ENCODE measurements around the gene ARMC8. TPM values are rescaled to one million over a fixed set of nuclear protein-coding genes. Genes with fewer than 3 reads are reported as not detected.

The ARMC8 gene
- polyA plus RNA-seq, 4 donors: 40.7 to 61.0 (median 47.7) TPM

DNA sequence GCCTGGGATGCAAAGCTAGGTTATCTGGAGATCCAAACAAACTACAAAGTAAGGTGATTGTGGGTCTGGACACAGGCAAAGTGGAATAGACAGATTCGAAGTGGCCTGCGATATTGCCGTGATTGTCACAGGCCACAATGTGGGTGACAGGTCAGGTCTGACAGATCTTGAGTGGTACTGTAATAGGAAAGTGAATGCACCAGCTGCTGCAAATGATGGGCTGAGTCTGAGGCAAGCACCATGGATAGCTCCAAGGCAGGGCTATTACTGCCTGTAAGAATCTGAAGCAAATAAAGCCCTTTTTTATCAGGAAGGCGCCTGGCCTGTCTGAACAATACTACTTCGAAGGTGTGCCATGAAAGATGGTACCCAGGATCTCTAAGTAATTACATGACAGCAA is 10.0 kb downstream of the ARMC8 start:
- no peak for DNase-seq (ENCODE audit: low read depth in 4 of 4, low spot score in 3 of 4)

DNA sequence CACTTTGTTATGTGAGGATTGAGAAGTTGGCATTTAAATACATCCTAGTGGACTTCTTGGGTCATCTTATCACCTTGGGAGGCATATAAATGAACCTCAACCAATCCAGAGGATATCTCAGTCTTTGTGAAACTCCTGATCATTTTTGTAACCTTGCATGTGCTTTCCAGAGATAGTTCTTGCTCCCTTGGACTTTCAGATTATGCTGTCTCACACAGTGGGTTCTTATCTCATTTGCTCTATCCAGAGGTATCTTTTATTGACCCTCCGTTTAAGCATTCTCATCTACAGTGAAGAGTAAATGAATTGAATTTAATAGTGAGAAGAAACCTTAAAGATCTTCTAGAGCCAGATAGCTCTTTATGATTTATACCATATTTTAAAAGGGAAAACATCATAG is 10.4 kb downstream of the ARMC8 start:
- DNase-seq (ENCODE audit: low read depth in 4 of 4, low spot score in 3 of 4): no peak

- no peak for DNase-seq (ENCODE audit: low read depth in 4 of 4, low spot score in 3 of 4)
Observed at GRCh38 chr3:138199851-138200250, 12.8 kb downstream of the ARMC8 start.

DNA sequence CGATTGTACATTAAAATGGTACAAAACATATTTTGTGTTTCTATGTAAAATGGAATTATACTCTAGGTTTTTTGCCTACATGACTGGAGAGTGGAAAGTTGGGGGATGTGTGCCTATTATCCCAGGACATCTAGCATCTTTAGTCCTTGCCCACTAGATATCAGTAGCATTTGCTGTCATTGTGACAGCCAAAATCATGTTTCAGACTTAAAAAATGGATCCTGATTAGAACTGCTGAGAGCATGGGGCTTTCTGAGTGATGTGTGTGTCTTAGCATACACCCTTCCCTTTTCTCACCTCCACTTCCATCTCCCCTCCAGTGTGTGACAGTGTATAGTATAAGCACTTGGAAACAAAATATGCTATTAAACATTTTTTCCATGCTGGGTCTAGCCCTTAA is 13.3 kb downstream of the ARMC8 start:
- no peak for DNase-seq (ENCODE audit: low read depth in 4 of 4, low spot score in 3 of 4)

DNA sequence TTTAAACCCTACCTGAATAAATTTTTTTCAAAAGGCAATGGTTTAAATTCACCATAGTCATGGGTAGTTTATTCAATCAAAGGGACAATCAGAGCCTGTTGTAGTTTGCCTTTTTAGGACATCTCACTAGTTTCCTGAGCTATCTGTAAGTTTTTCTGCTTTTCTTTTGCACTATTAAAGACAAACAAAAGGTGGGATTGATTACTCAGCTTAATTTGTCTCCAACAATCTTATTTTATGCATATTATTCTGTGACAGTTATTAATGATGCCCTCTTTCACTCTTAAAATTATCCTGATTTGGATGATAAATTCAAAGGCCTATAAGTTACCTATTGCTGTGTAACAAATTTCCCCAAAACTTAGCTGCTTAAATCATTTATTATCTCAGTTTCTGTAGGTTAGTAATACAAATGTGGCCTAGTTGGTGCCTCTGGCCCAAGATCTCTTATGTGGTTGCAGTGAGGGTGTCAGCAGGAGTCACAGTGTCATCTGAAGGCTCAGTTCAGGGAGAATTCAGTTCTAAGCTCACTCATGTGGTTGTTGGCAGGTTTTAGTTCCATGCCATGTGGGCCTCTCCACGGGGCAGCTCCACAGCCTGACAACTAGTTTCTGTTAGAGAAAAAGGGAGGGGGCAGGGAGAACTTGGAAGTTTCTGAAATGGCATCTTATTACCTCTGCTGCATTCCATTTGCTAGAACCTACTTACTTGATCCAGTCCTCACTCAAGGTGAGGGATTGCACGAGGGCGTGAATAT is 16.0 kb downstream of the ARMC8 start:
- no peak for DNase-seq (ENCODE audit: low read depth in 4 of 4, low spot score in 3 of 4)

GRCh38 chr3:138203938-138204337 is 16.8 kb downstream of the ARMC8 start:
- no peak for DNase-seq (ENCODE audit: low read depth in 4 of 4, low spot score in 3 of 4)

DNA sequence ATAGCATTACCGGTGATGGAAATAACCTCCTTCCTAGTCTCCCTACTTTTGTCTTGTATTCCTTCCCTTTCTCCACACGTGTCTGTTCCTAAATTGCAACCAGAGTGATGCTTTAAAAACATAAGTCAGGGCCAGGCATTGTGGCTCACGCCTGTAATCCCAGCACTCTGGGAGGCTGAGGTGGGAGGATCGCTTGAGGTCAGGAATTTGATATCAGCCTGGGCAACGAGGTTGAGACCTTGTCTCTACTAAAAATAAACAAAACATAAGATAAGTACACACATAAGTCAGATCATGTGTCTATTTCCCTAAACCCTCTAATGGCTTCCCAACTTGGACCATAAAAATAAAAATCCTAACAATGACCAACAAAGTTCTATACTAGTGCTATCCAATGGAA is 18.4 kb downstream of the ARMC8 start:
- DNase-seq (ENCODE audit: low read depth in 4 of 4, low spot score in 3 of 4): no peak

GRCh38 chr3:138206196-138206595 is 19.1 kb downstream of the ARMC8 start:
- DNase-seq (ENCODE audit: low read depth in 4 of 4, low spot score in 3 of 4): no peak

DNA sequence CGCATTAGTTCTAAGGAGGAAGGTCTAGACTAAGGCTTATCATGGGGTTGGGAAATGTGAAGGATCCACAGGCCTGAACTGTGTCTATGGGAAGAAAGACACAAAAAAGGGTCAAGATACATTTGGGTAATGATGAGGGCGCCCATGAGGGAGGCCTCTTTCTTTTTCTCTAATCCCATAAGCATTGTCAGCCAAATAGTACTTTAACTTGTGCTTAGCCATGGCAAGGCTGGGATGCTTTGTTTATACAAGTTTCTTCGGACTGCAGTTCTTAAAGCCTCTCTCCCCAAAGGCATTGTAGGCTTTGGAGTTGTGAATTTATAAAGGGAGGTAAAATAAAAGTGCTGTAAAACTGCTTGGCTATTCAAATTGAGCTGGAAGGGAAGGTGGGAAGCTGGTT is 23.4 kb downstream of the ARMC8 start:
- no peak for DNase-seq (ENCODE audit: low read depth in 4 of 4, low spot score in 3 of 4)

DNA sequence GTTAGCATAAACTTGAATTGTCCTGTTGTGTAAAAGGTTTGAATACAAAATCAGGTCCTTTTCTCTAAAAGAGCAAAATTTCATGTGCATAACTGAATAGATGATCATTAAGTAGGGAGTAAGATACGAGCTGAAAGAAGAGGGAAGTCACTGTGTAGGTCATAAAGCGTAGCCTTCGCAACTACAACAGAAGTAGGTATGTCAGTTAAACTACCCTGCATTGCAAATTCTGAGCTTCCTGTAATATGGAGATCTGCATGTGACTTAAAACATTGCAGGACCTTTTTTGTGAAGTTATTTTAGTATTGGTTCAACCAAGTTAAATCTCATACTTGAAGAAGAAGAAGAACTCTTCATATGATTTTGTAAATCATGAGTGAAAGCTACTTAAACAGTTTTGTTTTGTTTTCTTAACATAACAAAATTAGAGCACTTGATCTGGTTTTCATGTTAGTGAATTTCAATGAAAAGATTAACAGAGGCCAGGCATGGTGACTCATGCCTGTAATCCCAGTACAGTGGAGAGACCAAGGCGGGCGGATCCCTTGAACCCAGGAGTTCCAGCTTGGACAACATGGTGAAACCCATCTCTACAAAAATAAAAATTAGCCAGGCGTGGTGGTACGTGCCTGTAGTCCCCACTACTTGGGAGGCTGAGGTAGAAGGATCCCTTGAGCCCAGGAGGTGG is 26.4 kb downstream of the ARMC8 start:
- no peak for DNase-seq (ENCODE audit: low read depth in 4 of 4, low spot score in 3 of 4)

DNA sequence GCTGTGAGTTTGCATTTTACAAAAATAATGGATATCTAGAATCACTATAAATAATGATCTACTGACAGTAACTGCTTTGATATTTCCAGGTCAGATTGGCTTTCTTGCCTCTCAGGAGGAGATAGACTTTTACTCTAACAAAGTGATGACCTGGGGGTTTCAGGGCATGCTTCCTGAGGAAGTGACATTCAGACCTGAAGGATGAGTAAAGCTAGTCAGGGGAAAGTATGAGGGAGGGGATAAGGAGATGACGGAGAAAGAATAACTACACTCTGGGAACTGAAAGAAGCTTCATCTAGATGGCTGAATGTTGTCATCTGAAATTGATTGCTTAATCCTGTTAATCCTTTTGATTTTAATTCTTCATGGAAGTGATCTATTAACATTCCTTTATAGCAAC is 32.2 kb downstream of the ARMC8 start:
- DNase-seq (ENCODE audit: low read depth in 4 of 4, low spot score in 3 of 4): no peak

DNA sequence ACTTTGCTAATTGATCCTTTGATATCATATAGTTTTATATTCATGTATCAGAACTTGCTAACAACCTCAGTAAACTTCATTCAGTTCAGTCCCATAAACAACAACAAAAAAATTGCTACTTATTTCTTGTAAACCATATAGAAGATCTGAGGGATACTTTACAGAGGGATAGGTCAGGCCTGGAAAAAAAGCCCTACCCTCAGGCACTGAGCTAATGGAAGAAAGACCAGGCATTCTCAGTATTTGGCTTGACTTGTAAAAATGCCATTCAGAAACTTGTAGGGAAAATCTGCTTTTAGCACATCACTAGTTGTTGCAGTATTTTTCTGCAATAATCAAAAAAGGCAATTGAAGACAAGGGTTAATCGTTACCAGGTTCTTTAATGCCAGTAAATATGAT is 33.1 kb downstream of the ARMC8 start:
- no peak for DNase-seq (ENCODE audit: low read depth in 4 of 4, low spot score in 3 of 4)

DNA sequence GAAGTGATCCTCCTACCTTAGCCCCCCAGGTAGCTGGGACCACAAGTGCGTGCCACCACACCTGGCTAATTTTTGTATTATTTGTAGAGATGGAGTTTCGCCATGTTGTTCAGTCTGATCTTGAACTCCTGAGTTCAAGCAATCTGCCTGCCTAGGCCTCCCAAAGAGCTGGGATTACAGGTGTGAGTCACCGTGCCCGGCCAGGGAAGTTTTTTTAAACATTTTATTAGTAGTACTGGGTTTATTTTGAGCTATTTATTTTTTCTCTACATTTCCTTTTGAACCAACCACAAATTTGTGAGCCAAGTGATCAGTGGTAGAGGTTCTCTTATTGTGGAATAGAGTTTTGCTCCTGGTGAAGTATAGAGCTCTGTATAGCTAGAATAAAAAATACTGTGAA is 33.7 kb downstream of the ARMC8 start:
- DNase-seq (ENCODE audit: low read depth in 4 of 4, low spot score in 3 of 4): no peak

DNA sequence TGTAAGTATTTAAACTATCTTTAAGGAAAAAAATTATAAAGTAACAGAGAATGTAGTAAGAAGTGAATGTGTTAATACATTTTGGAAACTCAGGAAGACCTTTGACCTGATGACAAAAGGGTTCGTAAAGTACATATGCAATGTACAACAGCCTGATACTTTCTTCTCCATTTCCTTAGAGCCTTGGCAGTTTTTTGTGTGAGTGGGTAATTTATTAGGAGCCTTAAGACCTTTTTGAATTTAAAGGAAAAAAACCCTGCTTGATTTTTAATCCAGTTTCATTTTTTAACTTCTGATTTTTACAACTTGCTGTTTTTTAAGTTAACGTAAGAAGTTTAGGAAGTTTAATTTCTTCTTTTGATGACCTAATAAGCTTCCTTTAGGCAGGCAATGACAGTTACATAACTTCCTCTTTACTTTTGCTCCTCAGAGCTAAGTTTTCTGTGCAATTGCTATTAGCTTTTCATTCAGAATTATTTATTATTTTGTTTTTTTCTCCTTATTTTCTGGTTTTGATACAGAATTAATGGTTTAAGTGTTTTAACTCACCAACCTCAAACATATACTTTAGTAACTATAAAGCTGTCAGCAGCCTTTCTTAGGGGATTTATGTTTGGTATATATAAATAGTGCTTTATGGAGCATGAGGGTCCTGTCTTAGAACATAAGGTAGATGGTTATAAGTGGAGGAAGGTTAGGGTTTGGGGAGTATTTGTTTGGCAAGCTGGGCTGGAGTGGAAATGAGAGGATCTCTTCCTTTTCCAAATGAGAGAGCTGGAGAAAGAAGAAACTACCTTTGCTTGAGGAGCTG is 35.2 kb downstream of the ARMC8 start:
- DNase-seq (ENCODE audit: low read depth in 4 of 4, low spot score in 3 of 4): no peak

- no peak for DNase-seq (ENCODE audit: low read depth in 4 of 4, low spot score in 3 of 4)
Observed at GRCh38 chr3:138222942-138223287, 35.8 kb downstream of the ARMC8 start.

GRCh38 chr3:138227650-138228049 is 40.5 kb downstream of the ARMC8 start:
- DNase-seq (ENCODE audit: low read depth in 4 of 4, low spot score in 3 of 4): no peak

DNA sequence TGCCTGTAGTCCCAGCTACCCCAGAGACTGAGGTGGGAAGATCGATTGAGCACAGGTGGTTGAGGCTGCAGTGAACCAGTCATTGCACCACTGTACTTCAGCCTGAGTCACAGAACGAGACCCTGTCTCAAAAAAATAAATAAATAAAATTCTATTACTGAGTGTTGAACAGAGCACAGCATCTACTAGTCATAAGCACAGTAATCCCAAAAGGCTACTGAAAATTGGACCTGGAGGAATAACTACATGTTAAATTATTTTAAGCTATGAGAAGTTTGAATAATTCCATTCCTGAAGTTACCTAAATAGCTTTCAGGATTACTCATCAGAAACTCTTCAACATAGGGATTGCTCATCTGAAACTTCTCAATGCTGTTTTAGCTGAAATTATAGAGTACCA is 43.4 kb downstream of the ARMC8 start:
- no peak for DNase-seq (ENCODE audit: low read depth in 4 of 4, low spot score in 3 of 4)

DNA sequence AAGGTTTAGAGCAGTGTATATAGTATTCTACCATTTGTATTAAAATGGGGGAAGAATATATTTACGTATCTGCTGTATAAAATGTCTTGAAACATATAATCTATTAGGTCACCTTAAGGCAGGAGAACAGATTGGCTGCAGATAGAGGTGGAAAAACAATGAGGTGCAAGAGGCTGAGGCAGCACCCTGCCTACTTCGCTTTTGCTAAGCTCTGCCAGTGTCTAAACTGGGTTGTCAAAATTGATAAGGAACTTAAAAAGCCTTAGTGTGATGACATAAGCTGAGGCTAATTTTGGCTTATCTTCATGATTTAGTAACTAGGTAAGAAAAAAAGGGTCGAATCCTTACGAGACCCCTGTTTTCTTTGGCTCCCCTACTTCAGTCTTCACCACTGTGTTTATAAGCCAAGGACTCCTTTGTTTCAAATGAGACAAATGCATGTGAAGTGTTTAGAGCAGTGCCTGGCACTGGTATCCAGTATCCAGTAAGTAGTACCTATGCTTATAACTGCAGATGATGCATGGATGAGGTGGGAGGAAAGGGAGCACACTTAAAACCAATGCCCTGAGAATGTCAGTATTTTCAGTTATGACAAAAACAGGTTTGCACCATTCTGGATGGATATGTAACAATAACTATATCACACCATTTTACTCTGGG is 45.7 kb downstream of the ARMC8 start:
- no peak for DNase-seq (ENCODE audit: low read depth in 4 of 4, low spot score in 3 of 4)

- no peak for DNase-seq (ENCODE audit: low read depth in 4 of 4, low spot score in 3 of 4)
Observed at GRCh38 chr3:138234401-138235179, 47.5 kb downstream of the ARMC8 start.

DNA sequence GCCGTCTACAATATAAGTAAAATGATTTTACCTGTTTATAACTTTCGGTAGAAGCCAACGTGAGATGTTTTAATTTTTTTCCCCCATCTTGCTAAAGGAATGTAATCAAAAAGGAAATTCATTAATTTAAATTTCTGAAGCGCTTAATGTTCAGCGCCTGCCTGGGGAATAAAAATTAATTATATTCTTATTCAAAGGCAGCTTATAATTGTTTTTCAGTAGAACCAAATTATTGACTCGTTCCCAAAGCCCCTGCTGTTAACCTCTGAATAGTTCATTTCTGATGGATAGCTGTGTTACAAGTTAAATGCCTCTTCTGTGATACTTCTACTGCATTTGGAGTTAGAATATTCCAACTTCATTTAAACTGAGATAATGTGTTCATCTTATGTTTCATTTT is 51.6 kb downstream of the ARMC8 start:
- no peak for DNase-seq (ENCODE audit: low read depth in 4 of 4, low spot score in 3 of 4)

Data from left renal pelvis (tissue), 4 donors.